ENCODE results near the gene SNAP25.

Gene SNAP25

DNA sequence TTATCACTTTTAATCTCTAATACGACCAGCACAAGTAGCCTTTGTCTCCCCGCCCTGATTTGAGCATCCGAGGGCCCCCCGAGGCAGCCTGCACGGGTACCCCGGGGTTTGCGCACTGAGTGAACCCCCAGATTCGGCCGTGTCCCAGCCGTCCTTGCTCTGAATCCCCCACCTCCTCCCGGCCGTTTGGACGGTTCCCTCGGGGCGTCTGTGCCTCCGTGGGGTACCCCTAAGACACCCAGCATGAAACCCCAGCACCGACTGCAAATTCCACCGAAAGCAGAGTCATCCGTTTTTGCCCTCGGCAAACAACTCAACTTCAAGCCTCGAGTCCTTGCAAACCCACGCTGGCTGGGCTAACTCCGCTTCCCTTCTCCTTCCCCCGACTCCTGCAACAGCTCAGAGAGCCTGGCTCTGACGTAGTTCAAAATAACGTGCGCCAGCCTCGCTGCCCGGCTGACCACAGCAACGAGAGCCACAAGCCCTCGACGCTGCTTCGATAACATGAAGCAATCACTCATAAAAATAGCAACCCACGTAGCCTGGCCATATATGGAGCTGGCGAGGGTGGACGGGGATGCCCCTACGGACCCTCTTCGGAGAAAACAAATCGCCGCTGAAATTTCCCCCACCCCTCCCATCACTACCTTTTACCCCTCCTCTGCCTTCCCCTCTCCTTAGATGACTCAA is 764 bp upstream of the SNAP25 start:
- DNase-seq: no peak

DNA sequence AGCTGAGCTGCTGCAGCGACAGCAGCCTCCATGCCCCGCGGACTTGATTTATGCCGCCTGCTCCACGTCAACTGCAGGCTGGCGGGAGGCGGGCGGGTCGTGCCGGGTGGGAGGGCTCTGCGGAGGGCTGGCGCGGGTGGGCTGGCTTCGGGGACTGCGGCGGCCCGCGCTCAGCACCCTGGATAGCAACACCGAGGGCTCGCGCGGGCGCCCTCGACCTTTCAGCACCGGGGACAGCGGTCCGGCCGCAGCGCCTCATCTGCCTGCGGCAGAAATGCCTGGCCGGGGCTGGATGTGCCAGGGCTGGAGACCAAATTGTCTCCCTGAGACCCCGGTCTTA is 792 bp downstream of the SNAP25 start:
- DNase-seq: no peak

DNA sequence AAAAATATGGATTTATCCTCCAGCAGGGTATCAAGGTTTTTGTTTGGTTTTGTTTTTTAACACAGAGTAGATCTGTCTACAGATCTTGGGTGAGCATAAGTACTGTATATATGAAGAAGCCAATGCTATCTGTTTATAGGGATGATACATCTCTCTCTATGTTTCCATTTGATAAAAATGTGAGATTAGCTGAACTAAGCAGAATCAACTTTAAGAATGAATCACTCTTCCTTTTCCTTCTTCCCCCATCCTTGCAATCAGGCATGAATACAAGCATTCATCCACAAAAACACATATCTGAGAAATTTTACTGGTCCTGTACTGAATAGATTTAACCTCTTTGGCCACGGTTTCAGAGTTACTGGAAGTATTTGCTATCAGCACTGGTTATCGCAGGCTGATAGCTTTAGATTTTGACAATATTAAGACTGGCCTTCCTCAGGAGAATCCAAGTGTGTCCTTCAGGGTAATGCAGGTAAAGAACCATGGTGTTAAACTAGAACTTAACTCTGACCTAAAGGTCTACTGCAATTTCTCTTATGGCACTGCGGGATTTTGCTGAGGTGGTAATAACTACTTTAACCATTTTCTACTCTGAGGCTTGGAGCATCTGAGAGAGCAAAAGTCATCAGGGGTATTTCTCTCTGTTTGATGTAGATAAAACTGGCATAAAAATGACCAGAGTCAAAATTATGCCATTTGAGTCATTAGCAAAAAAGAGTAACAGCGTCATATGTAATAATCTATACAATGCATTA is 1.5 kb downstream of the SNAP25 start:
- DNase-seq: no peak

DNA sequence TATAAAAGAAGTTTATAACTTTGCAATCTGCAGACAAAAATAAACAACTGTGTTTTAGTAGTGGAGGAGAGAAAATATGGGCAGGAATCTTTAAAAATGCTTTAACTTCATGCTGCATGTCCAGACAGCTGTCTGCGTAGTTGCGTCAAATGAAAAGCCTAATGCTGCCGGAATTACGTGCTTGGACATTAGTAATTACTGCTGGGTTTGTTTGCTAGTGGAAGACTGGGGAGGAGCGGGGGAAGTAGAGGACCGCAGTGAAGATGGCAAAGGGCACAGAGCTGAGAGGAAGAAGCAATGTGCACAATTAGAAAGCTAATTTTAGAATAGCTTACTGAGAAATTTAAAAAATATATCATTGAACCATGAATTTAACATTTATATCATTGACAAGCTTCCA is 2.4 kb downstream of the SNAP25 start:
- no peak for DNase-seq

DNA sequence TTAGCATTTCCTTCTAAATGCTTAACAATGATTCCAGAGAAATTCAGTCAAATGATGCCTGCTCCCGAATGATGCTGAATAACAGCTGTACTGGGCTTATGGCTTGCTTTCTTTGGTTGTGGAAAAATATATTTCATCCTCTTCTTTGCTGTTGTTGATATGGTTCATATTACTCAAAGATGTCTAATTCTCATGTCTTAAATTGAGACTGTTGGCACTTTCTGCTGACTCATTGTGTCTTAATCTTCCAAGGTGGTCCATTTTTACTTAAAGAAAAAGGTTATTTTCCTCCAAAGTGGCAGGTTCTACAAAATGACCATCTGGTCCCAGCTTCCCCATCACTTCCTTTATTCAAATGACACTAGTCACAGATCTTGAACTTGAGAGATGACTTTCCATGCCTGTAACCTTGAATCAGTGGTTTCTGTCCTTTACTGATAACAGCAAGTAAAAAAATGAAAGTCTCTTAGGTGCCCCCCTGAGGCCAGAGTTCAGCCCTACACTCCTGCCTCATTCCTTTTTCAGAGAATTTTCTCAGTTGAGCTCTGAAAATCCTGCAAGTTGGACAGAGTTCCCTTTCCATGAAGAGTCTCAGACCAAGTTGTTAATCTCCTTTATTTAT is 6.9 kb downstream of the SNAP25 start:
- peak in 1 of 2 experiments; percentile 14 for DNase-seq

- DNase-seq: no peak
These were observed 9.7 kb downstream of the SNAP25 start for GRCh38 chr20:10228330-10228729.

GRCh38 chr20:10231290-10231689 is 12.7 kb downstream of the SNAP25 start:
- no peak for DNase-seq

DNA sequence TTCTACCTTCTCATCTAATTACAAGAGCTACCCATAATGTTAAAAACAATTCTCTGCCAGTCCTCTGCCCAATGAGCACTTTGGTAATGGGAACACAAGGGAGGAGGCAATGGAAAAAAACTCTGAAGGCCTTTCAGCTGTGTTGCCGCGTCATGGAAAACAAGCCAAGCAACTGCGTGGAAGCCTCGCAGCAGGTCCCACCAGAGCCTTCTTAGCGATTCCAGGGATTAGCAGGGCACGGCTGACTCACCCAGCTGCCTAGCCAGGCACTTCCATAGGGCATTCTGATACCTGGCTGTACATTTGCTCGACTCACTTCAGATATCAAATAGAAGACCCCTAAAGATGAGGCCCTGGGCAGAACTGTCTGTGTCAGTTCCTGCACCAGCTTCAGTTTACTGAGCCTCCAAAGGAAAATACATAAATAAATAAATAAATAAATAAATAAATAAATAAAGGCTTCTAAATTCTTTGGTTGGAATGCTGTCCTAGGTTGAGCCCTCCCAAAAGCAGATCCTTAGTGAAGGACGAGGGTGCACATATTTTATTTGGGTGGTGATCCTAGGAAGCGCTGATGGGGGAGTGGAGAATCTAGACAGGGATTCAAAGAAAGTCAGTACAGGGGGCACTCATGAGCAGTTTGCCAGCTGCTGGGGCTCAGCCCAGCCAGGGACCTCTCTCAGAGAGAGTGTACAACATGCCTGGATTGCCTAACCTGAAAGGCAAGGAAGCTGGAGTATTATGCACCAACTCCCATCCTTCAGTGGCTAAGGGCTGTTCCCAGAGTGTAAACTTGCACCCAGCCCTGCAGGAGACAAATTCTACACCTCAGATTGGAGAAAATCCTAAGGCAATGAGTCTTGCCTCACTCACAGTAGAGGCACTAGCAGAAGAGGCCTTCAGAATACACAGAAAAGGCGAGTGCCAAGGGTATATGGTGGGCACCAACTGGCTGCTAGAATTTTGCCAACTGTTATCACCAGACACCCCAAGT is 18.2 kb downstream of the SNAP25 start:
- DNase-seq: no peak

GRCh38 chr20:10239954-10240353 is 21.3 kb downstream of the SNAP25 start:
- no peak for DNase-seq

DNA sequence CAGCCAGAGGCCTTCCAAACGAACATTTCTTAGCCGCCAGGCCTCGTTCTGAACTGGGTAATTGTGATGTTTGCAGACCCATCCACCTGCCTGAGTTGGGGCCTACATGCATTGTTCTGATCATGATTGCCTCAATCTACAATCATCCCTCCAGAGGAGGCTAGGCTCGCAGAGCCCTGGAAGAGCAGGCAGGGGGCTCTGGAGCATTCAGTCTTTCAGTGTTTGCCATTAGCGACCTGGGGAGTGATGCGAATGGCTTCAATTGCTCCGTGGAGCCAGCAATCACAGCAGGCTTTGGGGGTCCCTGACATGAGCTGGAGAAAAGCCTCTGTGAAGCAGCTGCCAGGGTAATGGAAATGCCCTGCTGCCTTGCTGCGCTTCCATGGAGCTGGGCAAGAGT is 22.0 kb downstream of the SNAP25 start:
- DNase-seq: no peak

DNA sequence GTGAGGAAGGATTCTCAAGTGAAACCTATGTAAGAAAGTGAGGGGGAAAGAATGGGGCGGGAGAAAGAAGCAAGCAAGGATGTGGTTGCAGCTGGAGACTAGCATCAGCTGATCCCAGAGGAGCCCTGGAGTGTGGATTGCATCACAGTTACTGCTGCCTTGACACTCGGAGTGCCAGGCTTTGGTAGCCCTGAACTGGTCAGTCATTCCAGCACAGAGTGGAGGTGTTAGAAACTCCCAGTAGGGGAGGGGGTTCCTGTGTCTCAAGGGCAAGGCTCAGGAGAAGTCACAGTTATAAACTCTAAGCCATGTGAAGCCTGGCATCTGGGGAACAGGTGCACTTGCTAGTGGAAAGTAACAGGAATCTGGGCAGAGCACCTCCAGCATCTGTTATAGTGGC is 23.5 kb downstream of the SNAP25 start:
- no peak for DNase-seq

DNA sequence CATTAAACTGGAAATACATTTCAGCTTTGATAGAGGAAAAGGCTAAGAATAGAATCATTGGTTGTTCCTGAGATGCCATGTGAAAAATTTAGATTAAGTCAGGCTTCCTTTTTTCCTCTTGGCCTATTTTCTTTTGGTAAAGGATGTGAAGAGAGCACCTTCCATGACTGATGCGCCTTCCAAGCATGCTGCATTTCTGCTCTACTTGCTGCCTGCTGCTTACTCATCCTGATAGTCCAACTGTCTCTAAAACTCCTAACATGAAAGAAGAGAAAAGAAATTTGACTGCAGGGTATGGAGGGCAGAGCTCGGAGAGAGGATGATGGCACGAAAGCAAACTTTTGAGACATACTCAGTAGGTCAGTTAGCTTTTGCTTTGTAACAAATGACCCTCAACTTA is 28.8 kb downstream of the SNAP25 start:
- no peak for DNase-seq

- no peak for DNase-seq
These were observed 30.6 kb downstream of the SNAP25 start for GRCh38 chr20:10249048-10249770.

- no peak for DNase-seq
These were observed 31.2 kb downstream of the SNAP25 start for GRCh38 chr20:10249822-10250221.

- no peak for DNase-seq
These were observed 32.3 kb downstream of the SNAP25 start for GRCh38 chr20:10250902-10251301.

DNA sequence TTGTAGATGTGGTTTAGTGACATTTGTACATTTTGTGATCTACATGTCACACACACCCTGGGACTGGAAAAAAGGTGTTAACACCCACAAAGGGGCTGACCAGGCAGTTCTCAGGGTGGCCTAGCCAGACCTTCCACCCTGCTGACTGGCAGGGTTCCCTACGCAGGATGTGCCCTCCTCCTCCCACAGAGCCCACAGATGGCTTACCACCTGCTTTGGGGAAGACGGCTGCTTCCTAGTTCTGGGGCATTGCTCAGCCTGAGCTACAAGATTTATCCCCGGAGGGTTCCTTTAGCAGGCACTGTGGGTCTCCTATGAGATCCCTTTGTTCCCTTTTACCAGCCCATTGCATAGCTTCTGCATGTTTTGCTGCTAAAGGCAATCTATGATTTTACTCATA is 35.1 kb downstream of the SNAP25 start:
- DNase-seq: no peak

- no peak for DNase-seq
These were observed 37.2 kb downstream of the SNAP25 start for GRCh38 chr20:10255846-10256245.

DNA sequence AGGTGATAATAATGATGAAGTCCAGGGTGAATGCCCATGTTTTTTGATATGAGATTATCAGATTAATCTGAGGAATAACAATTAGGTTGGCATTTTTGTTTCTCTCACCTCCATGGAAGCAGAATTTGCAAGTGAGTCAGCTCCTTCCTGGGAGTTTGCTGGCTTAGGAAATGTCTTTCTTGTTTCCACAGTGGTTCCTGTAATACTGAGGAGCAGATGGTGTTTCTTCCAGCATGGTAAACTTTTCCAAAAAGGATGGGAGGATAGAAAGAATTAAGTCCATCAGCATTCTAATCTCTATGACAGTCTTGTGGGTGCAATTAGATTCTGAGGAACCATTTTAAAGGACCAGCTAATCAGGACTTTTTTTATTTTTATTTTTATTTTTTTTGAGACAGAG is 40.5 kb downstream of the SNAP25 start:
- DNase-seq: no peak

DNA sequence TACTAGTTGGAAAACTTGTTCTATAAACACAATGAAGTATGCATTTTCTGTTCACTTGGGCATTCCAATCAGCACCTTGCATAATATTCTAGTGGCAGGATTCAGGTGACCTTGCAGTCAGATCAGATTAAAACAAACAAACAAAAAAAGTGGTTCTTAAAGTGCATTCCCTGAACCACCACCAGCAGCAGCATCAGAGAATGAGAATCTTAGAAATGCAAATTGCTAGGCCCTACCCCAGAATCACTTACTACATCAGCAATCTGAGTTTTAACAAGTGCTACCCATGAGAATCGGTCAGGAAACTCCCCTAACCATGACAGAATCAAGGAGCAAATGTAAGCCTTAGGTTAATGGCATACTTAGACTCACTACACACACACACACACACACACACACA is 41.7 kb downstream of the SNAP25 start:
- DNase-seq: no peak

GRCh38 chr20:10261702-10262101 is 43.1 kb downstream of the SNAP25 start:
- no peak for DNase-seq

DNA sequence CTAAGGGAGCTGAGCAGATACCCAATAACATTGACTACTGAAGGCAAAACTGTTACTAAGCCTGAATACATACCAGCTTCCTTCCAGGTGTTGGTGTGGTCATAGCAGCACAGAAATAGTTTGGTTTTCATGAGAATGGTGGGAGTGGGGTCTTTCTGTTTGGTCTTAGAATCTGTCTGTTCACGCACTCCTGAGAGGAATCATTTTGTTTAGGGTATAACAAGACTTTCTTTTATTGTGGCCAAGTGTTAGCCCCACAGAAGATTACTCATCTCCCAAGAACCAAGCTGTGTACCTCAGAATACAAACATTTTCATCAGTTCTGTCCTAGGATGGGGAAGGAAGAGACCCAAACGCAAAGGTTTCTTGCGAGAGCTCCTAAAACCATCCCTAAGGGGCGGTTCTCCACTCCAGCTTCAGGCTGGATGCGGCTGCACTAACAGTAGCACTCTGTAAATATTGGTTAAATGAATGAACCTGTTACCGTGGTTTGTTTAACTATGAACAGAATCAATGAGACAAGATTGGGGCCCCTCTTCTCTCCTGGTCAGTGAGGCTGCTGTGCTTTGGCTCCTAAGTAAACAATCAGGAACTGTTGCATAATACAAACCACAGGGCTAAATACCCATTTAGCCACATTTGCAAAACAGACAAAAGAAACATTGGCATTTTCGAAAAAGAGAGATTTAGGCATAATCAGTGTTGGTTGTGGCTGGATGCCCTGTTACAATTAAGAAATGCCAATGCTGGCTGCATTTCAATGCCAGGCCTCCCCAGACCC is 44.9 kb downstream of the SNAP25 start:
- no peak for DNase-seq

DNA sequence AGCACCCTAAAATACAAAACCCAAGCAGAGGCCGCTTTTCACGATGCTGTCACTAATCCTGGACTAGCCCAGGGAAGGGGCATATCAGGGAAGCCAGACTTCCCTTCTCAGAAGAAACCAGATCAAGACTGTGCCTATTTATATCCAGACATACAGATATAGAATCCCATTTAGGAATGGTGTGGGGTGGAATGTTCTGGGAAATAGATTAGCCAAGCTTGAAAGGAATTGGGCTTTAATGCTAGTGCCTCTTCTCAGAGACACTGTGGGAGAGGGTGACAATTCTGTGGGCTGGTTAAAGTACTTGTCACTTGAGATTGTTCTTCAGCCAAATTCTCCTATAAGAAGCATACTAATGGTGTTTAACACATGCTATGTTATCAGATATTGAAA is 45.5 kb downstream of the SNAP25 start:
- DNase-seq: no peak

All from AML-193 (cell line).